Erythroblast (primary cell): ENCODE data around the gene CHRM3.

Experiments used
- GATA1 ChIP-seq: IDR thresholded peaks from 2 replicates; pipeline ENCODE4 v1.6.1; 2011; ENCODE audit warnings: low read depth, mild to moderate bottlenecking, control low read depth, low read length, moderate library complexity
- POLR2A ChIP-seq: IDR thresholded peaks from 2 replicates; pipeline ENCODE4 v1.6.1; 2011; ENCODE audit warnings: mild to moderate bottlenecking, low read length

GRCh38 chr1:239337799-239338430, 48.5 kb upstream of the CHRM3 start:
- TF ChIP-seq POLR2A (no peak), GATA1 (no peak)
